GM19351 (cell line): Measurements from ENCODE around the gene CLRN2.
"Not testable (repeated sequence)": the region's sequence is repeated elsewhere in the genome, so short reads cannot be mapped to it uniquely, and the experiment has no call there.

ENCODE experiments used
- ATAC-seq: cut with Tn5 transposase; IDR thresholded peaks from one replicate; pipeline ENCODE4 v1.9.1; 2021; ENCODE audit warnings: mild to moderate bottlenecking, moderate library complexity; ENCODE audit not compliant: unreplicated experiment

CLRN2 gene

DNA sequence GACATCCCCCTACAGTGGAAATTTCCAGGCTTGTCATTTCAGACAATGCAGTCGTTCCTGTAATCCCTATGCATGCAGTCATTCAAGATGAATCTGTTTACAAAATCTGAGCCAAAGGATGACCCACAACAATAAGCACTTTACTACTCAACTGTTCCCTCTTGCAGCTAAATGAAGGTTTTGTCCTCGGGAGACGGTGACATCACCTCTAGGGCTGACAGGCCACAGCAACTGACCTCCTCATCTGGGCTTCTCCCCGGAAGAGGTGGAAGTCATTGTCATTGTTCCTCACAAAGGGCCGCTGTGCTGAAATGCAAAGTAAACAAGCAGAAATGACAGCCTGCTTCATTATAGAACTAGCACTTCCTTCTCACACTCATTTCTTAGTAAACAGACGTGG is 29.2 kb downstream of the CLRN2 start:
- ATAC-seq: no peak

DNA sequence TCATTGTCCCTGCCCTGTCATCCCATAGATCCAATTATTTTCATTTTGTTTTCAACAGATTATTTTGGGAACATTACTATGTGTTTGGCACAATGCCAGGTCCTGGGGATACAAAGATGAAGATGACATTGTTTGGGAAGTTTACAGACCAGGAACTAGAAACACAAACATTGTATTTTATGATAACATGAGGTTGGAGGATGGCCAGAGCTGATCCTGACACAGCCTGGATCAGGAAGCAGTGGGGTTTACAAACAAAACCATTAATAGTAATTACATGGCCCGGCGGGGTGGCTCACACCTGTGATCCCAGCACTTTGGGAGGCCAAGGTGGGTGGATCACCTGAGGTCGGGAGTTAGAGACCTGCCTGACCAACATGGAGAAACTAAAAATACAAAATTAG is 29.9 kb downstream of the CLRN2 start:
- ATAC-seq: no peak

DNA sequence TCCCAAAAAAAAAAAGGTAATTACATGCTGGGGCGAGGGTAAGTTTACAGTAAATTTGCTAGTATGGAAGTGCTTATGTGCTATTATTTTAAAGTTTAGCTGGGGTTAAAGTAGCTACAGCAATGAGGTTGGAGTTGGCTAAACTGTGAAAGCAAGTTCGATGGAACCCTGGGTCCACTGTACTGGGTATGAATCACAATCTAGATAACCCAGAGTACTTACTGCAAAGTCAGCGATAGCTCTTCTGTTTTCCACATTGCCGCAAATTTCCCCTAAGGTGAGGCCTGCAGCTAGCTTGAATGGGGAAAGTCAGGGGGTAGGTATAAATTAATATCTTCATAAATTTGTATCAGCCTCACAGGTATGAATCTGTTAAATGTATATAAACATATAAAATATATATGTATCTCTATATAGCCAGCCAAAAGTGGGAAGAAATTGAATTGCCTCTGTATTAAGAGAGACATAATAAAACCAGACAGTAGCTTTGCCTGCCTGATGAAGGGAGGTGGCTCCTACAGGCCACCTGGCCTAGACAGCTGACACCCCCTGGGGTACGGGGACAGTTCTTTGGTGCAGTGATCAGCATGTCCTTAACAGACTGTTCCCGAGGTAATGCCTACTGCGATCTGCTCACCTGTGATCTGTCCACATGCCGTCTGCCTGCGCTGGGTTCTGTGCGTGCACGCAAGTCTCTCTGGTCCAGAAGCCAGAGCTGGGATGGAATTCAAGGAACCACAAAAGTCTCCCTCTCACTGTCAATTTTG is 30.6 kb downstream of the CLRN2 start:
- ATAC-seq: no peak

DNA sequence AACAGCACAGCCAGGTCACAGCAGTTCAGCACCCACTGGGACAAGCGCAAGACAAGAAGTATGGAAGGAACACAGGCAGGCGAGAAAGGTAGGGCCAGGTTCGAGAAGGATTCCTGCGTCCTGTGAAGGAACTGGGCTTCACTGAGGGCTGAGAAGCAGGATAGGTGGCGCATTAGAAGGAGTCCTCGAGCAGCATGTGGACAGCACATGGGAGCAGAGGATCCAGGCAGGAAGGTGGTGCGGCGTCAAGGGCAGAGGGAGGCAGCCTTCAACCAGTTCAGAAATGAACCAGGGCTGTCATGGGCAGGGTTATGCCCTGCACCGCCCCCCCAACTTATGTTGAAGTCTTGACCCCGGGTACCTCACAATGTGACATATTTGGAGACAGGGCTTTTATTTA is 31.3 kb downstream of the CLRN2 start:
- no peak for ATAC-seq

DNA sequence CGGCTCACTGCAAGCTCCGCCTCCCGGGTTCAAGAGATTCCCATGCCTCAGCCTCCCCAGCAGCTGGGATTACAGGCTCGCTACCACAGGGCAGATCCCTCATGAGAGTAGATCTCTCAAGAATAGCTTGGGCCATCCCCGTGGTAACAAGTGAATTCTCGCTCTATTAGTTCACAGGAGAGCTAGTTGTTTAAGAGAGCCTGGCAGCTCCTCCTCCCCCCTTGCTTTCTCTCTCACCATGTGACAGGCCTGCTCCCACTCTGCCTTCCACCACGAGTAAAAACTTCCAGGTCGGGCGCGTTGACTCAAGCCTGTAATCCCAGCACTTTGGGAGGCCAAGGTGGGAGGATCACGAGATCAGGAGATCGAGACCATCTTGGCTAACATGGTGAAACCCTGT is 31.7 kb downstream of the CLRN2 start:
- ATAC-seq: no peak

DNA sequence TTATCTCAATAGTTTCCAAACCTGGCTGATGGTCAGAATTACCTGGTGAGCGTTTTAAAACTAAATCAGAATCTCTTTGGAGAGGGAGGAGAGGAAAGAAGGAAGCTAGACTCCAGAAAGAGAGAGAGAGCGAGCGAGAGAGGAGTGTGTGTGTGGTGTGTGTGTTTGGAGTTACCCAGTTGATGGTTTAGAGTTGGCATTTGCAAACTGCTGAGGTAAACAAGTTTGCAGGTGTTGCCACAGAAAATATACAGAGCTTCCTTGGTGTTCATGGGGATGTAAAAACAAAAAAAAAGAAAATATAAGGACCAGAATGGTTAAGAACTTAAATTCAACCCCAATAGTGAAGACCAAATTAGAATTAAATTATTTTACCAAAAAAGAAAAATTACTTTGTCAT is 35.6 kb downstream of the CLRN2 start:
- no peak for ATAC-seq

DNA sequence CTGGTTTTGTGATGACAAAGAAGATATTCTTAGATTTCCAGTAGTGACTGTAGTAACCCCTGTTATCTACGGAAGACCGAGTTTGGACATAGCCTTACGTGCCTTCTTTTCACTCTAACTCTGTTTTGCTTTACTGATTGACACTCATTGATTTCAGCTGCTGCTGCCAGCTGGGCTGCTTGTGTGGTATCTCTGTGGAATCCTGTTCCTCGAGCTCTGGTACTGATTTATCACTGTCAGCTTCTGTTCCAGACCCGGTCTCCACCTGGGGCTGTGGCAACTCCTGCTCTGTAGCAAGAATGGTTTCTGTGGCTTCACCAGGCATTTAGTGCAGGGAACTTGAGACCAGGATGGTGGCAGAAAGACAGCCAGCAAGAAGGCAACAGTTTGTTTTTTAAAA is 37.5 kb downstream of the CLRN2 start:
- no peak for ATAC-seq

DNA sequence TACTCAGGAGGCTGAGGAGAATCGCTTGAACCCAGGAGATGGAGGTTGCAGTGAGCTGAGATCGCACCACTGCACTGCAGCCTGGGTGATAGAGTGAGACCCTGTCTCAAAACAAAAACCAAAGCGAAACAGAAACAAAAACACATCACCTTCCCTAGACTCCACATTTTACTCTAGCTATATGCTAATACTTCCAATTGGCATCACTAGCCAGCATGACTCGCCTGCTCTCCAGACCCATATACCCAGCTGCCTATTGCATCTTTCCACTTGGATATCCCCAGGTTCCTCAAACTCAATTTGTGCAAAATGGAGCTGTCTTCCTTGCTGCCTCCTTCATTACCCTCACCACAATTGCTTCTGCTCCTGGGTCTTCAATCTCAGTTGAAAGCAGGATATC is 39.6 kb downstream of the CLRN2 start:
- ATAC-seq: no peak

DNA sequence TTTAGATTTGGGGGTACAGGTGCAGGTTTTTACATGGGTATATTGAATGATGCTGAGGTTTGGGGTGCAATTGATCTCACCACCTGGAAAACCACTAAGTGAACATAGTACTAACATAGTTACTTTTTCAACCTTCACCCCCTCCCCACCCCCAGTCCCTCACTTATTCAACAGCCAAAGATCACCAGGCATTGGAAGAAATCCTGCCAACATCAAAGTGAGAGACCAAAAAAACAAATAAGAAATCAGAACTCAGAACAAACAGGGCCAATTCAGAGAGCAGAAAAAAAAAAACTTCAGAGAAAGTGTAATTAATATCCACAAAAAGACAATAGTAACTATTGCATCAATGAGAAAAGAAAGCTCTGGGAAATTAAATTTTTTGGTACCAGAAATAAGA is 41.5 kb downstream of the CLRN2 start:
- ATAC-seq: no peak

DNA sequence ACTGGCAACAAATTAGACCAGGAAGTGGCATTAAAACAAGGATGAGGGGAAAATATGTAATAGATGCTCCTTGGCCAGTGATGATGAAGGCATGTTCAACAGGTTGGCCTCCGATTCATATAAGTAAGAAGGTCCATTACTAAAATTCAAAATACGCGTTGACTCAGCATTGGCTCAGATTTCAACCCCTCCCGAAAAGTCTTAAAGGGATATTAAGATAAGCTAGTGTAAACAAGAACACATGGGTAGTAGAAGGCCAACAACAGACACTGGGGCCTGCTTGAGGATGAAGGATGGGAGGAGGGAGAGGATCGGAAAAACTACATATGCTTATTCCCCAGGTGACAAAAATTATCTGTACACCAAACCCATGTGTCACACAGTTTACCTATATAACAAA is 42.9 kb downstream of the CLRN2 start:
- no peak for ATAC-seq

DNA sequence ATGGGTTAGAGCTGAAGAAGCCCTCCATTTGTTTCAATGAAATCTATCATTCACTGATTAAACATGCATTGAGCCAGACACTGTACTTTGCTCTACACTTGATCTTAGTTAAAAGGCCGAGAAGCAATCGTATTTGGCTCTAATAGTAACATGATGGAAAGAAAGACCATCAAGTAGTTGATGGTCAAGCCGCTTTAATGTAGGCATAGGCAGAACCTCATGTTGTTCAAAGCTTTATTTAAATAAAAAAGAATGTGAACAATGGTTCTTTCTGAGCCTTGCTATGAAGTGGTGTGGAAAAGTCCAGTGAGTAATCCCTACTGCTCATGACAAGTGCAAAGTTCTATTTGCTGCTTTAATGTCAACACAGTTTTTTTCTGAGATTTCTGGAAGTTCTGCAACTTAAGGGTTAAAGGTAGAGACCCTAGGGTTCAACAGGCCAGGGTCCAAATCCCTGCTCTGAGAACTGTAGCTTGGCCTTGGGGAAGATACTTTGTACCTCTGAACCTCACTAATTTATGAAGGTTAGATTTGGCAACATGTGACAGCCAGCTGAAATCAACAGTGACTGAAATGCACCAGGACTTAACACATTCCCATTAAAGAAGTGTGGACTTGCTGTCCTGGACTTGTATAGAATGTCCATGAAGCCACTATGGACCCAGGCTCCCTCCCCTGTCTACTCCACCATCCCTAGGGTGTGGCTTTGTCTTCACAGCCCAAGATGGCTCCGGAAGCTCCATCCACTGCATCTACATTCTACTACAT is 44.2 kb downstream of the CLRN2 start:
- ATAC-seq: no peak

DNA sequence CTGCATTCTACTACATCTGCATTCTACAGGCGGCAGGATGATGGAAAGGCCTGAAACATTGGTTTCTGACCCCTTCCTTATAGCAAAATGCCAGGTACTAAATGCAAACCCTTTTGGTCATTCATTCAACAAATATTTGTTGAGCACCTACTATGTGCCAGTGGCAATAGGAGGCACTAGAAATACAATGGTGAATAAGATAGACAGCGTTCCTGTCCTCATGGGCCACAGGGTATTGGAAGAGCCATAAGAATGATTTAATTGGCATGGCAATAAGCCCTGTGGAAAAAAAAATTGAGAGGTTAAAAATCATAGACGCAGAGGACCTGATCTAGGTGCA is 44.7 kb downstream of the CLRN2 start:
- no peak for ATAC-seq

DNA sequence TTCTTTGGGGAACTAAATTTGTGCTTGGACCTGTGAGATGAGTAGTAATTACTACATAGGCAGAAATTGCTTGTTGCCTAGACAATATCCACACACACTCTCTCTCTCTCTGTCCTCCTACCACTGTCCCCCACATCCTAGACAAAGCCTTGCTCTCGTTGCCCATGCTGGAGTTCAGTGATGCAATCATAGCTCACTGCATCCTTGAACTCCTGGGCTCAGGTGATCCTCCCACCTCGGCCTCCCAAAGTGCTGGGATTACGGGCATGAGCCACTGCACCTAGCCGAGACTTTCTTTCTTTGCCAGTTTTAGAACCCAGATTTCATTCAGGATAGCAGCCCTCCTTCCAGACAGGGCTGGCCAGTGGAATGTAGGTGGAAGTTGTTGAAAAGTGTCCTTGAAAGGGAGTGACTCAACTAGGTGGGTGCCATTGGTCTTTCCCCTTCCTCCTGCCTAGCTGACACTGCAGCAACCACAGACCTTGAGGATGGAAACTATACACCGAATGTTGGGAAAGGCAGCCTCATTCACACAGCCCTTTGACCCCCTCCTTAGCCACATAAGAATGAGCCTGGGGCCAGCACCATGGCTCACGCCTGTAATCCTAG is 45.2 kb downstream of the CLRN2 start:
- ATAC-seq: no peak

DNA sequence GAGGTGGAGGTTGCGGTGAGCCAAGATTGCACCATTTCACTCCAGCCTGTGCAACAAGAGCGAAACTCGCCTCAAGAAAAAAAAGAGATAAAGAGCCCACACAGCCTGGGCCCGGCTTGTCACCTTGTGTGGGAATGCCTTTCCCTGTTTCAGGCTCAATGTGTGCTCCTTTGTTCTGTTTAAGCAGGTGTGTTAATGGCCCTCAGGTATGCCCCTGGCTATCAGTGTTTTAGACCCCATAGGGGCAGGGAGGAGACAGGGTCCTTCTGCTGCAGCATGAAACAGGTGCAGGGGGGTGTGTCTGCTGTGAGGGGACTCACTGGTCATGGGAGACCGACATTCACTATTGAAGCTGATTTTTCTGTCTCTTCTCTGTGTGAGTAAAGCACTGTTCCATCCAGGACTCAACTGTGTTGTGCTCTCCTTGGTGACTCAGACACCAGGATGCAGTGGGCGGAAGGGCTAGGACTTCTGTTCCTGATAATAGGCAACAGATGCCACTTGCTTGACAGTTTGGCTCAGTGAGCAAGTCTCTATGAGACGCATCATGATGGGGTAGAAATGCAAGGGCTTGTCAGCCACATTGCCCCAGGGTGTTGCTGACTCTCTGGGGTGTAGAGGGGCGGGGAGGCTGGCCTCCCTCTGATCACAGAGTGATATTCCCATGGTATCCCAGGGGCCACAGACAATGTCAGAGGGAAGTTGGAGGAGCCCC is 46.4 kb downstream of the CLRN2 start:
- ATAC-seq: no peak

DNA sequence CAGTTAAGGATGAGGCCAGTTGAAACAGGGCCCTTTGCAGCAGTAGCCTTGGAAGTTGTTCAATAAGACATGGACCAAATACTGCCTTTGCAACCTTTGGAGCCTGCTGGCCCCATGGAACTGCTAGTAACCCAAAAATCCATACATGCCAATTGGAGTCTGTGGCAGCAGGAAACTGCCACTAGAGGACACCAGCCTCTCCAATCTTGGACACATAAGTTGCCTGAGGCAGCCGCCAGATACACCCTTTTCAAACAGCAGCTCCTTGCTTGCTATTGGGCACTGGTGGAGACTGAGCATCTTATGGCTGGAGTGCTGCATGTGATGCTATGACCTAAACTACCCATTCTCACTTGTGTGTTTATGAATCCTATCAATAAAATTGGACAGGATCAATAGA is 47.2 kb downstream of the CLRN2 start:
- ATAC-seq: no peak

DNA sequence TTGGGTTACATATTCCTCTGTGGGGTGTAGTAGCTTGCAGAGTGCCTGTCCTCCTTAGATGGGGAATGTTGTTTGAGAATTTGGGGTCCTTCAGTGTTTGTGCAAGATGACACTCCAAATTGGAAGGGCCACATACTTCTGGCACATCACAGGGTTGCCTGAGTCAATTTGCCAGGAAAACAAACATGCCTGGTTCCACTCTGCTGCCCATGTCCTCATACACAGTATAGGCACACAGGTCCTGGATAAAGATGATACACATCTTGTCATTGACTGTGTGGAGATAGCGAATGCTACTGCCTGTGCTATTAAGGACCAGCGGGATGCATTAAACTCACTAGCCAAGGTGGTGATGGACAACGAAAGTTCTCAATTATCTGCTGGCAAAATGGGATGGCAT is 50.9 kb downstream of the CLRN2 start:
- ATAC-seq: no peak

DNA sequence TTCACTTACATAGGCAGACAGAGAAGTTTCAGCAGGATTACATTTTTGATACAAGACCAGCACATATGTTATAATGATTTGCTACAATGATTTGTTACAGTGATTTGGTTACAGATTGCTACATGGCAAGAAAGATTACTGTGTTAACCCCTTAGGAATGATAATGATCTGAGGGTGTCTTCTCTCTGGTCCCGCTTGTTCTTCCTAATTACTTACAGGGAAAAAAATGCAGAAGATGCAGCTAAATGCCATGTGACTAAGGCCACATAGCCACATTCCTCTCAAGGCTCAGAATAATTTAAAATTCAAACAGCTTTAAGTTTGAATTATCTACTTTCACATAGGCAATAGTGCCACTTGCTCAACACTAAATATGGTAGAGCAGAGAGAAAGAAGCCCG is 52.3 kb downstream of the CLRN2 start:
- ATAC-seq: no peak

DNA sequence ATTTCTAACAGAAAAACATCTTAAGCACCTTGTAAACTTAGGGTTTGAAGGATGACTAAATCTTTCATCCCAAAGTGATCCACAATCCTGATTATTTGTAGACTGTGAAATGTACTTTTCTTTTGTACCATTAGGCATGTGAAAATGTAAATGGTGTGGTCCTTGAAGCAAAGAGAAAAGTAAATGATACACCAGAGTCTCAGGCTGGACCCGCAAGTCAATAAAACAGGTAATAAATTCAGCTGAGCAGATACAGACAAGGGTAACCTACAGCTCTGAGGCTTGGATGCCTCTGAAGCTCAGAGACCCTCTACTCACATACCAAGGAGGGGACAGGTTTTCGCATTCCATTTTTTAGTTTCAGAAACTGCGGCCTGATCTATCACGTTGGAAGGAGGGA is 59.2 kb downstream of the CLRN2 start:
- ATAC-seq: no peak

DNA sequence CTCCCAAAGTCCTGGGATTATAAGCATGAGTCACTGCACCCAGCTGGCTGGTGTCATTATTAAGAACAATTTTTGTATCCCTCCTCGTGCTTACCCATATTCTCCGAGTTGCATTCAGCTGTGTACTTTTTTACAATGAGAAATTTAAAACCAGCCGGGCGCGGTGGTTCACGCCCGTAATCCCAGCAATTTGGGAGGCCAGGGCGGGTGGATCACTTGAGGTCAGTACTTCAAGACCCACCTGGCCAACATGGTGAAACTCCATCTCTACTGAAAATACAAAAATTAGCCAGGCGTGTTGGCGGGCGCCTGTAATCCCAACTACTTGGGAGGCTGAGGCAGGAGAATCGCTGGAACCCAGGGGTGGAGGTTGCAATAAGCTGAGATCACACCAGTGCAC is 60.2 kb downstream of the CLRN2 start:
- not testable (repeated sequence) for ATAC-seq
